GM23338 (cell line): ENCODE results near the gene DYTN. TPM values are rescaled to one million over a fixed set of nuclear protein-coding genes. Genes with fewer than 3 reads are reported as not detected.

Experiments
- ATAC-seq: fragments of 200-7000 bp; cut with Tn5 transposase; 3 replicates; pipeline ENCODE4 v1.9.1; 2020
- DNase-seq: peaks from one replicate; pipeline ENCODE4 v3.0.0-alpha.2; 2015; ENCODE audit warnings: low spot score
- H2AFZ ChIP-seq: fragments of 200-600 bp; sonication (generic); 2 replicates; pipeline ENCODE4 v1.8.0; 2016; ENCODE audit warnings: antibody characterized with exemption, mild to moderate bottlenecking, moderate library complexity
- H3F3A ChIP-seq: fragments of 200-600 bp; sonication (generic); replicated peaks from 2 replicates; pipeline ENCODE4 v1.8.0; 2017; ENCODE audit warnings: antibody characterized with exemption, mixed run types, low read depth
- H3K27ac ChIP-seq: fragments of 200-600 bp; sonication (generic); 2 replicates; pipeline ENCODE4 v1.6.1; 2016; ENCODE audit warnings: low read depth
- H3K27me3 ChIP-seq: fragments of 200-600 bp; sonication (generic); 2 replicates; pipeline ENCODE4 v1.8.0; 2016; ENCODE audit warnings: mild to moderate bottlenecking, mixed run types, moderate library complexity; ENCODE audit not compliant: insufficient read depth
- H3K36me3 ChIP-seq: fragments of 200-600 bp; sonication (generic); 2 replicates; pipeline ENCODE4 v1.8.0; 2016; ENCODE audit warnings: mild to moderate bottlenecking; ENCODE audit not compliant: insufficient read depth
- H3K4me1 ChIP-seq: fragments of 200-600 bp; sonication (generic); 2 replicates; pipeline ENCODE4 v1.8.0; 2016; ENCODE audit warnings: mild to moderate bottlenecking, moderate library complexity; ENCODE audit not compliant: insufficient read depth
- H3K4me2 ChIP-seq: fragments of 200-600 bp; sonication (generic); 2 replicates; pipeline ENCODE4 v1.7.1; 2017; ENCODE audit warnings: mixed run types
- H3K4me3 ChIP-seq: fragments of 200-600 bp; sonication (generic); 2 replicates; pipeline ENCODE4 v1.6.1; 2016; ENCODE audit warnings: mixed run types
- H3K79me2 ChIP-seq: fragments of 200-600 bp; sonication (generic); replicated peaks from 2 replicates; pipeline ENCODE4 v1.8.0; 2017; ENCODE audit warnings: mild to moderate bottlenecking; ENCODE audit not compliant: insufficient read depth
- H3K9me2 ChIP-seq: fragments of 200-600 bp; sonication (generic); 2 replicates; pipeline ENCODE4 v1.8.0; 2017; ENCODE audit not compliant: insufficient read depth
- H4K20me1 ChIP-seq: fragments of 200-600 bp; sonication (generic); replicated peaks from 2 replicates; pipeline ENCODE4 v1.8.0; 2017; ENCODE audit warnings: mild to moderate bottlenecking; ENCODE audit not compliant: insufficient read depth
- H3K27ac Mint-ChIP-seq: 2 replicates; pipeline ENCODE4 v1.8.0; 2020; ENCODE audit warnings: inconsistent platforms, mild to moderate bottlenecking, moderate library complexity, mixed read lengths
- H3K27me3 Mint-ChIP-seq: 3 replicates; pipeline ENCODE4 v1.8.0; 2022; ENCODE audit warnings: low read depth, mild to moderate bottlenecking, moderate library complexity, mixed read lengths, inconsistent platforms; ENCODE audit not compliant: insufficient read depth, poor library complexity
- H3K36me3 Mint-ChIP-seq: 3 replicates; pipeline ENCODE4 v1.8.0; 2021; ENCODE audit warnings: low read depth, mild to moderate bottlenecking, inconsistent platforms, moderate library complexity, mixed read lengths
- H3K4me1 Mint-ChIP-seq: 3 replicates; pipeline ENCODE4 v1.8.0; 2020; ENCODE audit warnings: mild to moderate bottlenecking, inconsistent platforms, mixed read lengths
- H3K4me3 Mint-ChIP-seq: 3 replicates; pipeline ENCODE4 v1.8.0; 2021; ENCODE audit warnings: moderate library complexity, mild to moderate bottlenecking, inconsistent platforms, mixed read lengths
- H3K9me3 Mint-ChIP-seq: 3 replicates; pipeline ENCODE4 v1.8.0; 2020; ENCODE audit warnings: moderate library complexity, mild to moderate bottlenecking, inconsistent platforms, mixed read lengths
- CREB1 ChIP-seq: fragments of 250-450 bp; sonication (Bioruptor Pico); IDR thresholded peaks from 2 replicates; pipeline ENCODE4 v1.5.0; 2020; ENCODE audit warnings: low read depth, mild to moderate bottlenecking, moderate library complexity
- ETS1 ChIP-seq: IDR thresholded peaks from 2 replicates; pipeline ENCODE4 v1.6.1; 2016; ENCODE audit warnings: antibody characterized with exemption
- EZH2 ChIP-seq: fragments of 200-600 bp; sonication (generic); IDR thresholded peaks from one replicate; pipeline ENCODE4 v1.8.0; 2017; ENCODE audit warnings: antibody characterized with exemption, mild to moderate bottlenecking, low read depth; ENCODE audit not compliant: unreplicated experiment
- EZH2phosphoT487 ChIP-seq: fragments of 200-600 bp; sonication (generic); IDR thresholded peaks from one replicate; pipeline ENCODE4 v1.8.1; 2018; ENCODE audit warnings: antibody characterized with exemption; ENCODE audit not compliant: unreplicated experiment
- JUNB ChIP-seq: IDR thresholded peaks from one replicate; pipeline ENCODE4 v1.6.1; 2016; ENCODE audit warnings: antibody characterized with exemption; ENCODE audit not compliant: unreplicated experiment
- NANOG ChIP-seq: IDR thresholded peaks from 2 replicates; pipeline ENCODE4 v1.6.1; 2016; ENCODE audit warnings: antibody characterized with exemption, borderline replicate concordance
- POLR2AphosphoS5 ChIP-seq: IDR thresholded peaks from 2 replicates; pipeline ENCODE4 v1.6.1; 2016; ENCODE audit warnings: antibody characterized with exemption, low read depth
- REST ChIP-seq: IDR thresholded peaks from one replicate; pipeline ENCODE4 v1.6.1; 2018; ENCODE audit warnings: antibody characterized with exemption; ENCODE audit not compliant: unreplicated experiment
- STAT1 ChIP-seq: IDR thresholded peaks from one replicate; pipeline ENCODE4 v1.6.1; 2016; ENCODE audit warnings: antibody characterized with exemption; ENCODE audit not compliant: unreplicated experiment
- ZNF114 ChIP-seq: fragments of 250-450 bp; sonication (Bioruptor Pico); IDR thresholded peaks from 2 replicates; pipeline ENCODE4 v1.5.0; 2020; ENCODE audit warnings: mild to moderate bottlenecking, moderate library complexity
- ZNF331 ChIP-seq: fragments of 250-450 bp; sonication (Bioruptor Pico); IDR thresholded peaks from 2 replicates; pipeline ENCODE4 v1.5.0; 2020; ENCODE audit warnings: low read depth, mild to moderate bottlenecking, moderate library complexity
- polyA plus RNA-seq: library from polyadenylated mRNA; unstranded; fragments of >200 nt; fragmentation: Nextera tagmentation; extraction: Ambion mirVana; gene quantifications from 2 replicates; pipeline ENCODE4 v1.2.1, GENCODE V29; 2016
- total RNA-seq: library from RNA; depleted of rRNA; stranded (reverse); fragments of >200 nt; shearing (Covaris generic); gene quantifications from 2 replicates; pipeline ENCODE4 v1.2.3, GENCODE V29; 2014
- TF ChIP-seq, protein P1 (sequence below): fragments of 250-450 bp; sonication (Bioruptor Pico); IDR thresholded peaks from 2 replicates; pipeline ENCODE4 v1.5.0; 2020; ENCODE audit warnings: mild to moderate bottlenecking, moderate library complexity
- TF ChIP-seq, protein P2 (sequence below), 2 experiments: fragments of 200-600 bp in 1 of 2; sonication (generic) in 1 of 2; conservative IDR thresholded peaks; 2 replicates each; pipeline versions ENCODE4 v1.5.1 to v1.6.1; 2016 to 2017; ENCODE audit warnings: antibody characterized with exemption in 2 of 2, low read depth in 2 of 2, mild to moderate bottlenecking in 2 of 2, moderate library complexity in 1 of 2

The DYTN gene
- total and polyA plus RNA-seq, 2 experiments from 2014 or later = not detected

- Mint-ChIP-seq H3K4me3 (no peak overlapping the region), H3K27ac (no peak overlapping the region), H3K27me3 (no peaks in the 10 kb centered on the region), H3K4me1 (no peaks in the 10 kb centered on the region), H3K9me3 (no peaks in the 10 kb centered on the region; the same call in 2 of the 3 replicates), H3K36me3 (no peaks in the 10 kb centered on the region)
- no peaks in the 10 kb centered on the region for H3K4me1 ChIP-seq
- H4K20me1 ChIP-seq = no peaks in the 10 kb centered on the region
- DNase-seq = no peak
- no peak overlapping the region for H3K4me3 ChIP-seq
- no peaks in the 10 kb centered on the region for H3K27me3 ChIP-seq
- no peaks in the 10 kb centered on the region for H3K79me2 ChIP-seq
- H3K4me2 ChIP-seq = no peak overlapping the region
- H2AFZ ChIP-seq = no peak overlapping the region
- no peaks in the 10 kb centered on the region for H3F3A ChIP-seq
- no peaks in the 10 kb centered on the region for H3K9me2 ChIP-seq
- TF ChIP-seq ETS1 = no peak
- no peak for TF ChIP-seq JUNB
- TF ChIP-seq ZNF114 (CRISPR knock-in tag) = no peak
- TF ChIP-seq POLR2AphosphoS5 = no peak
- TF ChIP-seq NANOG = no peak
- no peak for TF ChIP-seq EZH2
- no peak for TF ChIP-seq REST
- TF ChIP-seq EZH2phosphoT487 = no peak
- no peak for TF ChIP-seq STAT1
- TF ChIP-seq, protein P1, sequence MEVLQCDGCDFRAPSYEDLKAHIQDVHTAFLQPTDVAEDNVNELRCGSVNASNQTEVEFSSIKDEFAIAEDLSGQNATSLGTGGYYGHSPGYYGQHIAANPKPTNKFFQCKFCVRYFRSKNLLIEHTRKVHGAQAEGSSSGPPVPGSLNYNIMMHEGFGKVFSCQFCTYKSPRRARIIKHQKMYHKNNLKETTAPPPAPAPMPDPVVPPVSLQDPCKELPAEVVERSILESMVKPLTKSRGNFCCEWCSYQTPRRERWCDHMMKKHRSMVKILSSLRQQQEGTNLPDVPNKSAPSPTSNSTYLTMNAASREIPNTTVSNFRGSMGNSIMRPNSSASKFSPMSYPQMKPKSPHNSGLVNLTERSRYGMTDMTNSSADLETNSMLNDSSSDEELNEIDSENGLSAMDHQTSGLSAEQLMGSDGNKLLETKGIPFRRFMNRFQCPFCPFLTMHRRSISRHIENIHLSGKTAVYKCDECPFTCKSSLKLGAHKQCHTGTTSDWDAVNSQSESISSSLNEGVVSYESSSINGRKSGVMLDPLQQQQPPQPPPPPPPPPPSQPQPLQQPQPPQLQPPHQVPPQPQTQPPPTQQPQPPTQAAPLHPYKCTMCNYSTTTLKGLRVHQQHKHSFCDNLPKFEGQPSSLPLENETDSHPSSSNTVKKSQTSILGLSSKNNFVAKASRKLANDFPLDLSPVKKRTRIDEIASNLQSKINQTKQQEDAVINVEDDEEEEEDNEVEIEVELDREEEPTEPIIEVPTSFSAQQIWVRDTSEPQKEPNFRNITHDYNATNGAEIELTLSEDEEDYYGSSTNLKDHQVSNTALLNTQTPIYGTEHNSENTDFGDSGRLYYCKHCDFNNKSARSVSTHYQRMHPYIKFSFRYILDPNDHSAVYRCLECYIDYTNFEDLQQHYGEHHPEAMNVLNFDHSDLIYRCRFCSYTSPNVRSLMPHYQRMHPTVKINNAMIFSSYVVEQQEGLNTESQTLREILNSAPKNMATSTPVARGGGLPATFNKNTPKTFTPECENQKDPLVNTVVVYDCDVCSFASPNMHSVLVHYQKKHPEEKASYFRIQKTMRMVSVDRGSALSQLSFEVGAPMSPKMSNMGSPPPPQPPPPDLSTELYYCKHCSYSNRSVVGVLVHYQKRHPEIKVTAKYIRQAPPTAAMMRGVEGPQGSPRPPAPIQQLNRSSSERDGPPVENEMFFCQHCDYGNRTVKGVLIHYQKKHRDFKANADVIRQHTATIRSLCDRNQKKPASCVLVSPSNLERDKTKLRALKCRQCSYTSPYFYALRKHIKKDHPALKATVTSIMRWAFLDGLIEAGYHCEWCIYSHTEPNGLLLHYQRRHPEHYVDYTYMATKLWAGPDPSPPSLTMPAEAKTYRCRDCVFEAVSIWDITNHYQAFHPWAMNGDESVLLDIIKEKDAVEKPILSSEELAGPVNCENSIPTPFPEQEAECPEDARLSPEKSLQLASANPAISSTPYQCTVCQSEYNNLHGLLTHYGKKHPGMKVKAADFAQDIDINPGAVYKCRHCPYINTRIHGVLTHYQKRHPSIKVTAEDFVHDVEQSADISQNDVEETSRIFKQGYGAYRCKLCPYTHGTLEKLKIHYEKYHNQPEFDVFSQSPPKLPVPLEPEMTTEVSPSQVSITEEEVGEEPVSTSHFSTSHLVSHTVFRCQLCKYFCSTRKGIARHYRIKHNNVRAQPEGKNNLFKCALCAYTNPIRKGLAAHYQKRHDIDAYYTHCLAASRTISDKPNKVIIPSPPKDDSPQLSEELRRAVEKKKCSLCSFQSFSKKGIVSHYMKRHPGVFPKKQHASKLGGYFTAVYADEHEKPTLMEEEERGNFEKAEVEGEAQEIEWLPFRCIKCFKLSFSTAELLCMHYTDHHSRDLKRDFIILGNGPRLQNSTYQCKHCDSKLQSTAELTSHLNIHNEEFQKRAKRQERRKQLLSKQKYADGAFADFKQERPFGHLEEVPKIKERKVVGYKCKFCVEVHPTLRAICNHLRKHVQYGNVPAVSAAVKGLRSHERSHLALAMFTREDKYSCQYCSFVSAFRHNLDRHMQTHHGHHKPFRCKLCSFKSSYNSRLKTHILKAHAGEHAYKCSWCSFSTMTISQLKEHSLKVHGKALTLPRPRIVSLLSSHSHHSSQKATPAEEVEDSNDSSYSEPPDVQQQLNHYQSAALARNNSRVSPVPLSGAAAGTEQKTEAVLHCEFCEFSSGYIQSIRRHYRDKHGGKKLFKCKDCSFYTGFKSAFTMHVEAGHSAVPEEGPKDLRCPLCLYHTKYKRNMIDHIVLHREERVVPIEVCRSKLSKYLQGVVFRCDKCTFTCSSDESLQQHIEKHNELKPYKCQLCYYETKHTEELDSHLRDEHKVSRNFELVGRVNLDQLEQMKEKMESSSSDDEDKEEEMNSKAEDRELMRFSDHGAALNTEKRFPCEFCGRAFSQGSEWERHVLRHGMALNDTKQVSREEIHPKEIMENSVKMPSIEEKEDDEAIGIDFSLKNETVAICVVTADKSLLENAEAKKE (CRISPR knock-in tag) = no peak
- TF ChIP-seq, protein P2, sequence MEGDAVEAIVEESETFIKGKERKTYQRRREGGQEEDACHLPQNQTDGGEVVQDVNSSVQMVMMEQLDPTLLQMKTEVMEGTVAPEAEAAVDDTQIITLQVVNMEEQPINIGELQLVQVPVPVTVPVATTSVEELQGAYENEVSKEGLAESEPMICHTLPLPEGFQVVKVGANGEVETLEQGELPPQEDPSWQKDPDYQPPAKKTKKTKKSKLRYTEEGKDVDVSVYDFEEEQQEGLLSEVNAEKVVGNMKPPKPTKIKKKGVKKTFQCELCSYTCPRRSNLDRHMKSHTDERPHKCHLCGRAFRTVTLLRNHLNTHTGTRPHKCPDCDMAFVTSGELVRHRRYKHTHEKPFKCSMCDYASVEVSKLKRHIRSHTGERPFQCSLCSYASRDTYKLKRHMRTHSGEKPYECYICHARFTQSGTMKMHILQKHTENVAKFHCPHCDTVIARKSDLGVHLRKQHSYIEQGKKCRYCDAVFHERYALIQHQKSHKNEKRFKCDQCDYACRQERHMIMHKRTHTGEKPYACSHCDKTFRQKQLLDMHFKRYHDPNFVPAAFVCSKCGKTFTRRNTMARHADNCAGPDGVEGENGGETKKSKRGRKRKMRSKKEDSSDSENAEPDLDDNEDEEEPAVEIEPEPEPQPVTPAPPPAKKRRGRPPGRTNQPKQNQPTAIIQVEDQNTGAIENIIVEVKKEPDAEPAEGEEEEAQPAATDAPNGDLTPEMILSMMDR (conservative IDR thresholded peaks at IDR 0.05; ENCODE audit: low read depth in 2 of 2) = no peak
- TF ChIP-seq CREB1 (CRISPR knock-in tag) = no peak
- TF ChIP-seq ZNF331 (CRISPR knock-in tag) = no peak
- H3K36me3 ChIP-seq = no peaks in the 10 kb centered on the region
- ATAC-seq = no peak
- no peak overlapping the region for H3K27ac ChIP-seq
Observed at GRCh38 chr2:206688990-206689389, 29.2 kb downstream of the DYTN start.
